ENCODE measurements around the gene MDH2. TPM values are rescaled to one million over a fixed set of nuclear protein-coding genes. Genes with fewer than 3 reads are reported as not detected.

MDH2 gene
- total and polyA plus RNA-seq, 2 of the 4 experiments (the other 2 are of a cell fraction), result 55.4 to 206 TPM

GRCh38 chr7:76048668-76048988, 722 bp downstream of the MDH2 start:
- H3K23ac ChIP-seq (ENCODE audit: low read depth, low read length), result peak overlapping the region; percentile 88
- H2BK15ac ChIP-seq (ENCODE audit: low read depth, low read length), result no peak overlapping the region
- intact Hi-C loops (cut with micrococcal nuclease) (no loop called here), dilution Hi-C loops (cut with HindIII; ENCODE audit: low sequenced_read_pairs, unreplicated experiment) (no loop called here), in situ Hi-C loops (cut with MboI; ENCODE audit: low sequenced_read_pairs) (loop anchor here (25.0 kb wide), 1 partner anchor 511 kb away; no protein-coding TSS in a partner anchor)
- H2BK20ac ChIP-seq (ENCODE audit: low read depth, low read length), result no peak overlapping the region
- peak overlapping the region; percentile 91 for H3K56ac ChIP-seq (ENCODE audit: extremely low read depth, insufficient read depth, low read length)
- POLR2A ChIA-PET (ENCODE audit: unreplicated experiment), result interaction anchor here (0.6 kb wide), 1 partner anchor 172 kb away, joined by 14 read pairs; no protein-coding TSS in a partner anchor
- peak overlapping the region; percentile 95 for H3K4ac ChIP-seq (ENCODE audit: low read depth, low read length)
- H2AFZ ChIP-seq (replicated peaks; ENCODE audit: low read length, poor library complexity), result peak overlapping the region; percentile 98
- H4K8ac ChIP-seq (ENCODE audit: low read depth in 2 of 2, low read length in 2 of 2), result peak overlapping the region; percentile 5 to 76
- H3K79me1 ChIP-seq (ENCODE audit: low read depth in 1 of 2, low read length in 2 of 2), result peaks cover 27 to 91% of the 10 kb centered on the region in 2 experiments
- H4K20me1 ChIP-seq (ENCODE audit: insufficient read depth, low read length), result peaks cover 43% of the 10 kb centered on the region
- H4K5ac ChIP-seq (ENCODE audit: low read depth, low read length), result peak overlapping the region; percentile 90
- peak overlapping the region; percentile 84 for H3K27ac ChIP-seq (ENCODE audit: insufficient read depth, low read length)
- H3K4me3 ChIP-seq (ENCODE audit: insufficient read depth, low read depth, low read length), result peak overlapping the region; percentile 77
- peak overlapping the region; percentile 66; the same call in 1 of the 2 replicates for H4K91ac ChIP-seq (ENCODE audit: insufficient read depth, low read depth, low read length)
- H3K18ac ChIP-seq (ENCODE audit: low read depth, low read length), result peak overlapping the region; percentile 77; the same call in 1 of the 2 replicates
- H3K27me3 ChIP-seq (ENCODE audit: control insufficient read depth, insufficient read depth, low read length), result no peaks in the 10 kb centered on the region
- H3K9me3 ChIP-seq (ENCODE audit: control insufficient read depth, insufficient read depth, low read length), result no peaks in the 10 kb centered on the region
- peak overlapping the region; percentile 65; the same call in 1 of the 2 replicates for H2BK120ac ChIP-seq (ENCODE audit: low read depth, low read length)
- H3K9me1 ChIP-seq (ENCODE audit: insufficient read depth, low read length), result peaks cover 23% of the 10 kb centered on the region
- H3K14ac ChIP-seq (replicated peaks; ENCODE audit: low read depth, low read length), result peak overlapping the region; percentile 86
- DNase-seq (no peak), ATAC-seq (ENCODE audit: low read depth) (no peak)
- H2AK5ac ChIP-seq (ENCODE audit: low read depth, low read length), result peak overlapping the region; percentile 48
- H3K36me3 ChIP-seq (ENCODE audit: control insufficient read depth, insufficient read depth, low read length), result peaks cover 2% of the 10 kb centered on the region
- peak overlapping the region; percentile 99 for H2AK9ac ChIP-seq (replicated peaks; ENCODE audit: low read depth, low read length, poor library complexity)
- TF ChIP-seq CHD1 (IDR thresholded peaks at IDR 0.05; ENCODE audit: low read depth, low read length) (no peak), POLR2A (IDR thresholded peaks at IDR 0.05; ENCODE audit: low read depth, low read length) (peak; percentile 55), SMC3 (IDR thresholded peaks at IDR 0.05; ENCODE audit: low read depth, low read length) (no peak)
- peaks cover 7% of the 10 kb centered on the region for H3K4me1 ChIP-seq (ENCODE audit: control insufficient read depth, insufficient read depth, low read length)
- H3K9ac ChIP-seq (ENCODE audit: low read depth, low read length), result peak overlapping the region; percentile 95
- CTCF ChIA-PET, result no interaction called here
- 0% methylated on average over 2 of the region's 9 CpGs; no CpG with 5 or more reads in 1 of the 2 experiments for WGBS, 2 experiments (ENCODE audit: extremely low coverage in 2 of 2, insufficient read length in 1 of 2)
- H3K4me2 ChIP-seq (ENCODE audit: low read depth, low read length), result peak overlapping the region; percentile 96
- peak overlapping the region; percentile 94 for H2BK5ac ChIP-seq (ENCODE audit: low read depth, low read length, poor library complexity, severe bottlenecking)
- BruUV-seq (replicated peaks), result no TSS peak
